D721Med (cell line): ENCODE measurements around the gene ZNF629.

ENCODE experiments used
- DNase-seq: peaks from one replicate; pipeline ENCODE4 v3.0.0; 2011; ENCODE audit warnings: low spot score; ENCODE audit not compliant: insufficient read length
- FAIRE-seq: peaks from 2 replicates; lab custom pipeline; 2011; peaks lifted over from hg19 to GRCh38; lab: Jason Lieb, UNC
- CTCF ChIP-seq: IDR thresholded peaks from 2 replicates; pipeline ENCODE4 v1.5.1; 2012; ENCODE audit warnings: mild to moderate bottlenecking, control low read depth; ENCODE audit not compliant: insufficient read depth; ENCODE audit errors: missing control alignments

The ZNF629 gene

GRCh38 chr16:30797670-30798309 lies 10.8 kb upstream of the ZNF629 start:
- no peak for TF ChIP-seq CTCF
- FAIRE-seq (no peak), DNase-seq (no peak)

GRCh38 chr16:30794634-30795033 lies 7.6 kb upstream of the ZNF629 start:
- DNase-seq = no peak
- FAIRE-seq = no peak
- no peak for TF ChIP-seq CTCF

GRCh38 chr16:30793508-30794069 lies 6.6 kb upstream of the ZNF629 start:
- TF ChIP-seq CTCF = no peak
- FAIRE-seq (no peak), DNase-seq (no peak)

GRCh38 chr16:30787613-30788378 lies 791 bp upstream of the ZNF629 start:
- DNase-seq = no peak
- TF ChIP-seq CTCF = no peak
- FAIRE-seq = no peak

- DNase-seq (no peak), FAIRE-seq (no peak)
- TF ChIP-seq CTCF = no peak
These were observed 680 bp downstream of the ZNF629 start for GRCh38 chr16:30786115-30786935.

- no peak for TF ChIP-seq CTCF
- FAIRE-seq (no peak), DNase-seq (no peak)
These were observed 1.6 kb downstream of the ZNF629 start for GRCh38 chr16:30785126-30786106.
